Measurements from ENCODE around the gene SH2D3C.

GRCh38 chr9:127816728-127817127, 38.3 kb upstream of the SH2D3C start:
- no peak for TF ChIP-seq CTCF (IDR thresholded peaks at IDR 0.05; ENCODE audit: poor library complexity, severe bottlenecking)
- TF ChIP-seq SMC3 (conservative IDR thresholded peaks at IDR 0.05; ENCODE audit: poor library complexity), result no peak
